HUES64 (cell line): ENCODE data around the gene PCCA.

ENCODE experiments used
- H3K27ac ChIP-seq: 2 replicates; pipeline ENCODE4 v1.7.0; 2013; ENCODE audit warnings: low read depth, low read length, inconsistent platforms
- H3K27me3 ChIP-seq: 2 replicates; pipeline ENCODE4 v1.6.1; 2013; ENCODE audit warnings: mild to moderate bottlenecking, low read length; ENCODE audit not compliant: insufficient read depth
- H3K36me3 ChIP-seq: 2 replicates; pipeline ENCODE4 v1.6.1; 2013; ENCODE audit warnings: mild to moderate bottlenecking, low read length; ENCODE audit not compliant: insufficient read depth
- H3K4me1 ChIP-seq: 2 replicates; pipeline ENCODE4 v1.6.1; 2013; ENCODE audit warnings: mild to moderate bottlenecking, low read length, moderate library complexity; ENCODE audit not compliant: insufficient read depth
- H3K4me3 ChIP-seq: 2 replicates; pipeline ENCODE4 v1.5.1; 2013; ENCODE audit warnings: mild to moderate bottlenecking, low read length, moderate library complexity
- H3K9ac ChIP-seq: 2 replicates; pipeline ENCODE4 v1.6.1; 2013; ENCODE audit warnings: mild to moderate bottlenecking, low read depth, low read length
- H3K9me3 ChIP-seq: 2 replicates; pipeline ENCODE4 v1.6.1; 2013; ENCODE audit warnings: low read depth, low read length; ENCODE audit not compliant: insufficient read depth
- WGBS: fragments of 150-250, 120-280 bp; methylation state at CpG from one replicate; pipeline ENCODE4 v1.1.7; 2013; ENCODE audit warnings: missing lambda C conversion rate; 5-methylcytosine and 5-hydroxymethylcytosine counted together

Gene PCCA

DNA sequence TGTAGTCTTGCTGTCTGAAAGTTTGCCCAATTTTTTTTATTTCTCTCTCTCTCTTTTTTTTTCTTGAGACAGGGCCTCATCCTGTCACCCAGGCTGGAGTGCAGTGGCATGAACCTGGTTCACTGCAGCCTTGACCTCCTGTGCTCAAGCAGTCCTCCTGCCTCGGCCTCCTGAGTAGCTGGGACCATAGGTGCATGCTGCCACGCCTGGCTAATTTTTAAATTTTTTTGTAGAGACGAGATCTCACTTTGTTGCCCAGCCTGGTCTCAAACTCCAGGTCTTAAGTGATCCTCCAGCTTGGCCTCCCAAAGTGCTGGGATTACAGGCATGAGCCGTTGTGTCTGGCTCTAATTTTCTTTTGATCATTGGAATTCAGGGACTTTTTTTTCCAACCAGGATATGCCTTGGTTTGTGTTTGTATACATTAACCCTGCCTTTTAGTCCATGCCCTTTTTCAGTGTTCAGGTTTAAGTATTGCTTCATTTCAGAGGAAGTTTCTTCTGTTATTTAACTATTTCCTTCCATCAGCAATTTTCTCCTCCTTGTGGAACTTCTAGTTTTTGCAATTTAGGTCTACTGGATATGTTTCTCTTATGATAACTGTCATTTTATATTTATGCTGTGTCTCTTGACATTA, 201.4 kb downstream of the PCCA start:
- H3K4me1 ChIP-seq = no peaks in the 10 kb centered on the region
- no peak overlapping the region for H3K27ac ChIP-seq
- no peak overlapping the region for H3K4me3 ChIP-seq
- no peak overlapping the region for H3K9ac ChIP-seq
- H3K9me3 ChIP-seq = no peaks in the 10 kb centered on the region
- no peaks in the 10 kb centered on the region for H3K36me3 ChIP-seq
- H3K27me3 ChIP-seq = no peaks in the 10 kb centered on the region
- 91% methylated on average over 4 of the region's 4 CpGs for WGBS

DNA sequence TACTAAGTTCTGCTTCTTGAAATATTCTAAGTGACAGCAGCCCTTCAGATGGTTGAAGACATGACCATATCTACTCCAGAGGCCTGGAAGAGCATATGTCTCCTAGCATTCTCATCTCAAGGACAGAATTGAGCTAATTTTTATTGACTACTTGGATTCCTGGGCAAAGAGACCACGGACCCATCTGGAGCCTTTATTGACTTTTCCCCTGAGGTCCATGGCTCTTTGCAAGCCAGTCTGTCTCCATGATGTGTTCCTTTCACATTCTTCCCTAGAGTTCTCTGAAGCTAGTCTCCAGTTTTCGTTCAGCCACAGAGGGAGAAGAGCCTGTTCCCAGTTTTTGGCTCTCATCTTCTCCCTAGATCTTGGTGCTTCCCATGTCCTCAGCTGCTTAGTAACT, 202.7 kb downstream of the PCCA start:
- Histone ChIP-seq H3K4me1 (no peaks in the 10 kb centered on the region), H3K27ac (no peak overlapping the region), H3K4me3 (no peak overlapping the region), H3K9ac (no peak overlapping the region), H3K27me3 (no peaks in the 10 kb centered on the region), H3K9me3 (no peaks in the 10 kb centered on the region), H3K36me3 (no peaks in the 10 kb centered on the region)
- WGBS = 88% methylated on average over 2 of the region's 2 CpGs

GRCh38 chr13:100297413-100297812, 208.5 kb downstream of the PCCA start:
- Histone ChIP-seq H3K9me3 (no peaks in the 10 kb centered on the region), H3K27me3 (no peaks in the 10 kb centered on the region), H3K4me1 (peaks cover 7% of the 10 kb centered on the region; the same call in 1 of the 2 replicates), H3K9ac (no peak overlapping the region), H3K27ac (no peak overlapping the region), H3K36me3 (no peaks in the 10 kb centered on the region), H3K4me3 (no peak overlapping the region)
- WGBS = 91% methylated on average over 5 of the region's 5 CpGs

GRCh38 chr13:100298116-100298681, 209.3 kb downstream of the PCCA start:
- no peaks in the 10 kb centered on the region for H3K36me3 ChIP-seq
- peaks cover 7% of the 10 kb centered on the region; the same call in 1 of the 2 replicates for H3K4me1 ChIP-seq
- no peak overlapping the region for H3K9ac ChIP-seq
- H3K27ac ChIP-seq = no peak overlapping the region
- no peak overlapping the region for H3K4me3 ChIP-seq
- 92% methylated on average over 2 of the region's 2 CpGs for WGBS
- no peaks in the 10 kb centered on the region for H3K9me3 ChIP-seq
- no peaks in the 10 kb centered on the region for H3K27me3 ChIP-seq

- H3K36me3 ChIP-seq = no peaks in the 10 kb centered on the region
- no peak overlapping the region for H3K4me3 ChIP-seq
- peaks cover 7% of the 10 kb centered on the region; the same call in 1 of the 2 replicates for H3K4me1 ChIP-seq
- H3K27ac ChIP-seq = no peak overlapping the region
- H3K27me3 ChIP-seq = no peaks in the 10 kb centered on the region
- H3K9ac ChIP-seq = no peak overlapping the region
- H3K9me3 ChIP-seq = no peaks in the 10 kb centered on the region
- WGBS = no CpG with 5 or more reads among the region's 2 CpGs
Measured at GRCh38 chr13:100298691-100299090, 209.8 kb downstream of the PCCA start.

DNA sequence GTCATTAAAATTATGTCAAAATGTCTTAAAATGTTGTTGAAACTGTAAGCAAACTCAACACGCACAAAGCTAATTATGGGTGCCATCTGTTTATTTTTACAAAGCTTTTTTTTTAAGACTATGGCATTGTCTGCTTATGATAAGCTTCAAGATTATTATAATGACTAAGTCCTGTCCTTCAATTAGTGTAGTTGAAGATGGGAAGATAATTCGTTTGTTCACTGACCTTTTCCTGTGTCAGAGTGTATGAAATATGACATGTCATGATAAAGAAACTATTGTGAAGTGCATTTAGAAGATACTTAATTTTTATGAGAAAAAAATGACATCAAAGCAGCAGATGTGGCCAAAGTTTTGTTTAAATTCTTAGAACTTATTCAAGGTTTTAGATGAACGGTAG, 211.3 kb downstream of the PCCA start:
- Histone ChIP-seq H3K27ac (no peak overlapping the region), H3K9me3 (no peaks in the 10 kb centered on the region), H3K4me1 (peaks cover 8% of the 10 kb centered on the region; the same call in 1 of the 2 replicates), H3K36me3 (no peaks in the 10 kb centered on the region), H3K9ac (no peak overlapping the region), H3K27me3 (no peaks in the 10 kb centered on the region), H3K4me3 (no peak overlapping the region)
- WGBS = 95% methylated on average over 3 of the region's 3 CpGs

DNA sequence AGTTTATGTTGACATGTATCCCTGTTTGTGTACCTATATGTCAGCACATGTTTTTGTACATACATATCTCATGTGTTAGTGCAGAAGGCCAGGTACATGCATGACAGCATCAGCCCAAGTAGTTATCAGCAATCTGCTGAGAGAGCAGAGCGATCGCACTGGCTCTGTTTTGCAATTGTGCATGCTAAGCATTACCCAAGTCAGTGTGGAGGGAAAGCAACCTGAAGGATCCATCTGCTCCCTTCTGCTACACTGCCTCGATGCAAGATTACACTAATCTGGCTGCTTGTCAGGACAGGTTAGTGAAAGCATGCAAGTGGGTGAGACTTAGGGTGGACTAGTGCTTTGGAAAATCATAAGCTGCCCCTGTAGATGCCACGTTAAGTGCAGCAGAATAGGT, 211.8 kb downstream of the PCCA start:
- Histone ChIP-seq H3K36me3 (no peaks in the 10 kb centered on the region), H3K9me3 (no peaks in the 10 kb centered on the region), H3K9ac (no peak overlapping the region), H3K4me1 (peaks cover 13% of the 10 kb centered on the region), H3K27ac (no peak overlapping the region), H3K4me3 (no peak overlapping the region), H3K27me3 (no peaks in the 10 kb centered on the region)
- 96% methylated on average over 4 of the region's 4 CpGs for WGBS

GRCh38 chr13:100301418-100301817, 212.5 kb downstream of the PCCA start:
- no peak overlapping the region for H3K9ac ChIP-seq
- no peaks in the 10 kb centered on the region for H3K27me3 ChIP-seq
- no peaks in the 10 kb centered on the region for H3K9me3 ChIP-seq
- WGBS = 93% methylated on average over 4 of the region's 5 CpGs
- H3K36me3 ChIP-seq = no peaks in the 10 kb centered on the region
- H3K4me3 ChIP-seq = no peak overlapping the region
- H3K27ac ChIP-seq = no peak overlapping the region
- peaks cover 20% of the 10 kb centered on the region for H3K4me1 ChIP-seq

DNA sequence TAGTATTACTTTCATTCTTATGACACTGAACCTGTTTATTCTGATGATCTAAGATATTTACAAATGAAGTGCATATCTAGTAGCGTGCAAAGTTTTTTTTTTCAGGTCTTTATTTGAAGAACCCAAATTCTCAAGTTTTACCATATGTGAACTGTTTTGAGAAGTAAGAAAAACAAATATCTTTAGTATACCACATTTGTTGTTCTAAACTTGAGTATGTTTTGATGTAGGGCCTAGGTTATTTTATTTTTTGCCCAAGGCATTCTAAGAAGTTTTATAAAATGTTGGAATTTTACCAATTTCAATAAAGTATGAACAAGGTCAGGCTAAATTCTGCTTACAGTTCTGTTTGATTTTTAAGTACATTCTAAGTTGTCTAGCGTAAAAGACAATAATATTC, 213.5 kb downstream of the PCCA start:
- Histone ChIP-seq H3K27ac (no peak overlapping the region), H3K9me3 (no peaks in the 10 kb centered on the region), H3K4me3 (no peak overlapping the region), H3K4me1 (peaks cover 25% of the 10 kb centered on the region), H3K9ac (no peak overlapping the region), H3K27me3 (no peaks in the 10 kb centered on the region), H3K36me3 (no peaks in the 10 kb centered on the region; the same call in 1 of the 2 replicates)
- 96% methylated on average over 2 of the region's 2 CpGs for WGBS

DNA sequence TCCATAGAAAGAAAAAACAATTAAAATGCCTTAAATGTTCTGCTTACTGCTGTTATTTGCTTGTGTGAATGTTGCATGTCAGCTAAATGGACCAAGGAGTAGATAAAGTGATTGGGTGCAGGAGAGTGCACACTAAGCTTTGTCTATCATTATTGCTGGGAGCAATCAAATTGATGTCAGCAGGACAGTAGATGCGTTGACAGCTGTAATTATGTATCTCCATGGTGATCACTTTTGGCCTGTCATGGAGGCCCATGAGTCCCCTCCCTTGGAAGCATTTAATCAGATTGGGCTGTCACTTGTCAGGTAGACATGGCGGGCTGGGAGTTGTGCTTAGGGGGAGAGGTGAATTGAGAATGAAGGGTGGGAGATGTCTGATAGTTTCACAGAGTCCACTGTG, 215.3 kb downstream of the PCCA start:
- no peak overlapping the region for H3K27ac ChIP-seq
- no peak overlapping the region for H3K4me3 ChIP-seq
- no peaks in the 10 kb centered on the region for H3K9me3 ChIP-seq
- WGBS = 91% methylated on average over 2 of the region's 2 CpGs
- H3K9ac ChIP-seq = no peak overlapping the region
- H3K36me3 ChIP-seq = no peaks in the 10 kb centered on the region; the same call in 1 of the 2 replicates
- H3K27me3 ChIP-seq = no peaks in the 10 kb centered on the region
- peaks cover 18% of the 10 kb centered on the region for H3K4me1 ChIP-seq

DNA sequence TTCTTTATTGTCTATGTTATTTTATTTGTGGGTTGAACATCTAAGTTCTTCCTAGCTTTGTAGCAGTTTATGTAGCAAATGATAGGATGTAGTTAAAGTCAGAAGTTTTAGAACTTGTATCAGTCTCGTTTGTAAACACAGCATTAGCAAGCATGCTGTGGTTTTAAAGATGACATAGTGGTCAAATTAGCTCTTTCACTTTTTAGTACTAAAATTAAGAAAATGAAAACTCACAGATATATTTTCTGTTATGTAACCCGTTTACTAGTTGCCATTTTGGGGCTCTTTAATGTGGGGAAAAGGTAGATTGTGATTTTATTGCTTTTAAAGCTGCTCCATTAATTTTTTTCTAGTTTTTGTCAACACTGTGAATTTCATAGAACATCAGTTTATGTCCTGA, 216.5 kb downstream of the PCCA start:
- Histone ChIP-seq H3K9ac (no peak overlapping the region), H3K9me3 (no peaks in the 10 kb centered on the region), H3K4me1 (peaks cover 18% of the 10 kb centered on the region), H3K36me3 (peaks cover 8% of the 10 kb centered on the region), H3K4me3 (no peak overlapping the region), H3K27me3 (no peaks in the 10 kb centered on the region), H3K27ac (no peak overlapping the region)
- 76% methylated on average over 2 of the region's 2 CpGs for WGBS
